Measurements from ENCODE around the gene LPP. TPM values are rescaled to one million over a fixed set of nuclear protein-coding genes. Genes with fewer than 3 reads are reported as not detected.

LPP gene
- total RNA-seq, 1 donor, result 77.4 TPM

GRCh38 chr3:188197388-188197847, 43.5 kb downstream of the LPP start:
- no peak for TF ChIP-seq CTCF (IDR thresholded peaks at IDR 0.05; ENCODE audit: extremely low read depth, low read depth, low read length)
- H3K27ac ChIP-seq (ENCODE audit: low read depth, low read length), result no peak overlapping the region
- peaks cover 62% of the 10 kb centered on the region for H4K20me1 ChIP-seq (ENCODE audit: insufficient read depth, low read length)
- no peaks in the 10 kb centered on the region for H3K27me3 ChIP-seq (ENCODE audit: insufficient read depth, low read length)
- H3K79me2 ChIP-seq (ENCODE audit: insufficient read depth, low read length), result peaks cover 96% of the 10 kb centered on the region
- H3K4me1 ChIP-seq (ENCODE audit: insufficient read depth, low read length), result peaks cover 20% of the 10 kb centered on the region
- H3K36me3 ChIP-seq (ENCODE audit: insufficient read depth, low read length), result peaks cover 6% of the 10 kb centered on the region
- DNase-seq (ENCODE audit: insufficient read length, low spot score, missing footprints), result no peak
- H3K9me3 ChIP-seq (ENCODE audit: low read depth, low read length), result no peaks in the 10 kb centered on the region
- no peak overlapping the region for H2AFZ ChIP-seq (ENCODE audit: low read length)
- H3K4me2 ChIP-seq (ENCODE audit: insufficient read depth, low read length), result no peak overlapping the region
- no peak overlapping the region for H3K4me3 ChIP-seq (ENCODE audit: insufficient read depth, low read length)

- no peak overlapping the region for H2AFZ ChIP-seq (ENCODE audit: low read length)
- no peaks in the 10 kb centered on the region for H3K36me3 ChIP-seq (ENCODE audit: insufficient read depth, low read length)
- no peaks in the 10 kb centered on the region for H3K9me3 ChIP-seq (ENCODE audit: low read depth, low read length)
- no peak overlapping the region for H3K4me2 ChIP-seq (ENCODE audit: insufficient read depth, low read length)
- H3K4me1 ChIP-seq (ENCODE audit: insufficient read depth, low read length), result peaks cover 20% of the 10 kb centered on the region
- H3K27ac ChIP-seq (ENCODE audit: low read depth, low read length), result no peak overlapping the region
- H3K4me3 ChIP-seq (ENCODE audit: insufficient read depth, low read length), result no peak overlapping the region
- no peak for TF ChIP-seq CTCF (IDR thresholded peaks at IDR 0.05; ENCODE audit: extremely low read depth, low read depth, low read length)
- peaks cover 93% of the 10 kb centered on the region for H3K79me2 ChIP-seq (ENCODE audit: insufficient read depth, low read length)
- DNase-seq (ENCODE audit: insufficient read length, low spot score, missing footprints), result no peak
- no peaks in the 10 kb centered on the region for H3K27me3 ChIP-seq (ENCODE audit: insufficient read depth, low read length)
- H4K20me1 ChIP-seq (ENCODE audit: insufficient read depth, low read length), result peaks cover 60% of the 10 kb centered on the region
Measured at GRCh38 chr3:188198001-188198400, 44.0 kb downstream of the LPP start.

GRCh38 chr3:188198760-188199327, 44.9 kb downstream of the LPP start:
- peaks cover 61% of the 10 kb centered on the region for H4K20me1 ChIP-seq (ENCODE audit: insufficient read depth, low read length)
- no peak overlapping the region for H3K27ac ChIP-seq (ENCODE audit: low read depth, low read length)
- peaks cover 89% of the 10 kb centered on the region for H3K79me2 ChIP-seq (ENCODE audit: insufficient read depth, low read length)
- no peak for TF ChIP-seq CTCF (IDR thresholded peaks at IDR 0.05; ENCODE audit: extremely low read depth, low read depth, low read length)
- H3K4me2 ChIP-seq (ENCODE audit: insufficient read depth, low read length), result no peak overlapping the region
- H3K4me1 ChIP-seq (ENCODE audit: insufficient read depth, low read length), result peaks cover 20% of the 10 kb centered on the region
- no peak for DNase-seq (ENCODE audit: insufficient read length, low spot score, missing footprints)
- no peaks in the 10 kb centered on the region for H3K36me3 ChIP-seq (ENCODE audit: insufficient read depth, low read length)
- H3K27me3 ChIP-seq (ENCODE audit: insufficient read depth, low read length), result no peaks in the 10 kb centered on the region
- H3K4me3 ChIP-seq (ENCODE audit: insufficient read depth, low read length), result no peak overlapping the region
- no peaks in the 10 kb centered on the region for H3K9me3 ChIP-seq (ENCODE audit: low read depth, low read length)
- H2AFZ ChIP-seq (ENCODE audit: low read length), result no peak overlapping the region

GRCh38 chr3:188199386-188199785, 45.4 kb downstream of the LPP start:
- no peaks in the 10 kb centered on the region for H3K27me3 ChIP-seq (ENCODE audit: insufficient read depth, low read length)
- peaks cover 89% of the 10 kb centered on the region for H3K79me2 ChIP-seq (ENCODE audit: insufficient read depth, low read length)
- H4K20me1 ChIP-seq (ENCODE audit: insufficient read depth, low read length), result peaks cover 59% of the 10 kb centered on the region
- H3K4me2 ChIP-seq (ENCODE audit: insufficient read depth, low read length), result no peak overlapping the region
- H3K4me1 ChIP-seq (ENCODE audit: insufficient read depth, low read length), result peaks cover 16% of the 10 kb centered on the region
- no peak overlapping the region for H3K4me3 ChIP-seq (ENCODE audit: insufficient read depth, low read length)
- no peak for TF ChIP-seq CTCF (IDR thresholded peaks at IDR 0.05; ENCODE audit: extremely low read depth, low read depth, low read length)
- H3K9me3 ChIP-seq (ENCODE audit: low read depth, low read length), result no peaks in the 10 kb centered on the region
- H2AFZ ChIP-seq (ENCODE audit: low read length), result no peak overlapping the region
- no peak for DNase-seq (ENCODE audit: insufficient read length, low spot score, missing footprints)
- no peak overlapping the region for H3K27ac ChIP-seq (ENCODE audit: low read depth, low read length)
- no peaks in the 10 kb centered on the region for H3K36me3 ChIP-seq (ENCODE audit: insufficient read depth, low read length)
